GM18909 (cell line): ENCODE measurements around the gene CLDN24.

Source experiments
- ATAC-seq: cut with Tn5 transposase; IDR thresholded peaks from one replicate; pipeline ENCODE4 v1.9.1; 2021; ENCODE audit warnings: mild to moderate bottlenecking; ENCODE audit not compliant: unreplicated experiment, poor library complexity

The CLDN24 gene

DNA sequence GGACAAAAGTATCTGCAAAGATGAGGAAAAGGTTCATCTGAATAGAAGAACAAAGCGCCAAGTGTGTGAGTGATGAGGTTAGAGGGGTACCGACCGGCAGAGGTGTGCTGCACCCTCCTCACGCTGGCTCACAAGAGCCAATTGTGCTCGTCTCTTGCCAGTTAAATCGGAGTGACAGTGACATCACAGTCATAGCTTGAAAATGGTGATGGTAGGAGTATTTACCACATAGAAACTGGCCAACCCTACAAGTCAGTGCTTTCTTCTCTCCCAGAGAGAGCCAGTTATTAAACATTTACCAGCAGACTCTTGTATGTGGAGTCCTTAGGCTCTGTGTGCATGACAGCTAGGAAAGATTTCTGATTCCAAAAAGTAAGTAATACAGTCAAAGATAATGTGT lies 34.5 kb downstream of the CLDN24 start:
- peak; percentile 85 for ATAC-seq

DNA sequence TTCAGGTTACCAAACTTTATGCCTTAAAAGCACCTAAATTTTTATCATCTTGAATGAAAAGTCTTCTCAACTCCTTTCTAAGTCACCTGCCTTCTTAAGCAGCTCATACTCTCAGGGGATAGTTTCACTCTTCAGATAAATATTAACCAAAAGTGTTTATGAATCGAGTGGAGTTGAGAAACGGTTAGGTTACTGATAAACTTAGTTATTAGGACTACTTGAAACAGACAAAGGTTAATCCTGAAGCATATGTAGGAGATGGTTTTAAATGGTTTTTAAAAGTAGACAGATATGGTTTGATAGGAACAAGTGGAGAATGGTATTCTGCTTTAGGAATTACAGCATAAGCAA lies 34.9 kb downstream of the CLDN24 start:
- peak; percentile 83 for ATAC-seq

DNA sequence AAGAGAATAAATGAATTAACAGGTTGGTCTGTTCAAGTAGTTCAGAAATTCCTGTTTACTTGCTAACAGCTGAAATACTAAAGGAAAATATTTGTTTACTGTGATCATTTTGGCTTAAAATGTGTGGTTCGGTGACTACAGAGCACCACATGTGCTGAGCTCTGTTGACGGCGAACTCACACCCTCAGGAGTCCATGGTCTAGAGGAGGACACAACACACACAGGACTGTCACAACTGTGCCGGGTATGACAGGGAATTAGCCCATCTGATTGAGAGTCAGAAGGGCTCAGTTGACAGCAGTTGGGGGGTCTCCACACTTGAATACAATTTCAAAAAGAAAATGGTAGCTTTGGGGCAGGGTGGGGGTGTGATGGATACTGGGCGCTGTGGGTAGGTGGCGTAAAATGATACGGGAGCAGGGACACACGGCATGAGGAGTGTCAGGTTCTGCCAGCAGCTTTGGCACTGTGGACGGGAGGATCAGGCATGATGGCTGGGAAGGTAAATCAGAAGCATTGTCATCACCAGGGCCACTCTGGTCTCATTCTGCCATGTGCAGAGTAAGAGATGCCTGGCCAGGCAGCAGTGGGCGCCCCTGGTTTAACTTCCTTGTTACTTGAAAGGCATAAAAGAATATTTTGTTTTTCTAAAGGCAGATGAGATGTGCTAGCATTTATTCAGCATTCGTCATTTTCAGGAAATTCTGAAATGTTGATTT lies 35.5 kb downstream of the CLDN24 start:
- ATAC-seq: peak; percentile 34

DNA sequence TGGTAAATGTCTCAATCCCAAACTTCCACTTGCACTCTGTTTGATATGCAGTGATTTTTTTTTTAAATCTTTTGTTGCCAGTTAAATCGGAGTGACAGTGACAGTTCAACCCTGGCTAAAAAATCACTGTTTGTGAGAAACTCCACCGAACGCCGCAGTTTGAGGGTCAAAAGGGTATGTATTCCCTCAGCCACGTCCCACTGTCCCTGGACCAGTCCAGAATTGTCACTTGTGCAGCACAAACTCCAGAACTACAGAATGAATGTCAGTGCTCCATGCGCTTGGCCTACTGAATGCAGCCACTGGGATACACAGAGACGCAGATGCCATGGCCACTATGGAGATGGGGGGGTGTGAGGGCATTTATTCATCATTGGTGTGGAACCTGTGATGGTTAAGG lies 36.3 kb downstream of the CLDN24 start:
- no peak for ATAC-seq

DNA sequence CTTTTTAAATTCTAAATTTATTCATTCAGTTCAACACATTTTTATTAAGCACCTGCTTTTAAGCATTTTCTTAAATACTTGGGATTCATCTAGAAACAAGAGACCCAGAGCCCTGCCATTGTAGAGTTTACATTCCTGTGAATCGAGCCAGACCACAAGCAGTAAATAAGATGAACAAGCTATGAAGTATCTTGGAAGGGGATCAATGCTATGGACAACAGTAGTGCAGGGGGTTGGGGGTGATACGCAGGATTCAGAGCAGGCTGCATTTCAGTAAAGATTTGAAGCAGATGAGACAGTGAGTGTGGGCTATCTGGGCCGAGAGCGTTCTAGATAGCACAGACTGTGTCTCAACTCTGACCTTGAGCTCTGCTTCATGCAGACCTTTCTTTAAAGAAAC lies 37.3 kb downstream of the CLDN24 start:
- no peak for ATAC-seq

DNA sequence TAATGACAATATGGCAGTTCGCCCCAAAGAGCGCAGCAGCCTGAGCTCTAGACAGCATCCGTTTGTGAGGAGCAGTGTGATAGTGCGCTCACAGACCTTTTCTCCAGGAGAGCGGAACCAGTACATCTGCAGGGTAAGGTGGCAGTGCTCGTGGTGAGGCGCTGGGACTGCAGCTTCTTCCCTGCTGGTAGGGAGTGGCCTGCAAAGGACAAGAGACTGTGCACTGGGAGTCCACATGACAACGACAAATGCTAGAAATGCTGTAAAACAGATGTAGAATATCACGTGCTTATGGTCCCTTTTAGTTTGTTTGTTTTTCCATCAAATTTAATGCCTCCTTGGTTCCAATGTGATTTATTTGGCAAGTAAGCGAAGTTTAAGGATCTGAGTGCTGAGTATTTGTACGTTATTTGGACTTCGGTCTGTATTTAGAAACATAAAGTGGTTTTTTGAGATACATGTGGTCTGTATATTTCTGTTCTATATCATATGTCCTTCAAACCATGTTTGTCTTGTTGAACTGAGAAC lies 37.9 kb downstream of the CLDN24 start:
- ATAC-seq: no peak

DNA sequence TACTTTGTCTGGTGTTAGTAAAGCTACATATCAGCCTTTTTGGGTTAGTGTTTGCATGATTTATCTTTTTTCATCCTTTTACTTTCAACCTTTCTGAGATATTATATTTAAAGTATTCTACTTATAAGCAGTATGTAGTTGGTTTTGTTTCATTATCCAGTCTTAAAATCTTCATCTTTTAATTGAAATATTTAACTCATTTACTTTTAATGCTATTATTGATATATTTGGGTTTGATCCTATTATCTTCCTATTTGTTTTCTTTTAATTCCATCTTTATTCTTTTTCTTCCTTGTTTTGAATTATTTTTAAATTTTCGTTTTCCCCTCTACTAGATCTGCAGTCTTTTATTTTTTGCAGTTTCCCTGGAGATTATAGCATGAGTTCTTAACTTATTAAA lies 46.1 kb downstream of the CLDN24 start:
- ATAC-seq: no peak

DNA sequence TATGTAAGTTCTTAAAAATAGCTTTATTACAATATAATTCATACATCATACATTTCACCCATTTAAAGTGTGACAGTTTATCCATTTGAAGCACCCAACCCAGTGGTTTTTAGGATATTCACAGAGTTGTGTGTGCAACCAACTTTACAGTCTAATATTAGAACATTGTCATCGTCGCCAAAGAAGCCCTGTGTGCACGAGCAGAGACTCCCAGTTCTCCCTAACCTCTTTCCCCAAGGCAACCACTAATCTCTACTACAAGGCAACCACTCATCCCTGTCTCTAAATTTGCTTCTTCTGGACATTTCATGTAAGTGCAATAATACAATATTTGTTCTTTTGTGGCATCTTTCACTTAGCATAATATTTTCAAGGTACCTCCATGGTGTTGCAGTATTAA lies 49.8 kb downstream of the CLDN24 start:
- no peak for ATAC-seq
